Mesodermal cell (in vitro differentiated cells): Measurements from ENCODE around the gene PPIP5K2.

ENCODE experiments used
- H3K27ac ChIP-seq: 2 replicates; pipeline ENCODE4 v1.7.0; 2013; ENCODE audit warnings: mild to moderate bottlenecking, low read depth, low read length, moderate library complexity; ENCODE audit not compliant: severe bottlenecking
- H3K36me3 ChIP-seq: 2 replicates; pipeline ENCODE4 v1.7.1; 2013; ENCODE audit warnings: mild to moderate bottlenecking, low read length, moderate library complexity; ENCODE audit not compliant: control insufficient read depth, insufficient read depth
- H3K4me1 ChIP-seq: one replicate; pipeline ENCODE4 v1.7.1; 2013; ENCODE audit warnings: mild to moderate bottlenecking, low read length; ENCODE audit not compliant: insufficient read depth, control insufficient read depth, poor library complexity, severe bottlenecking
- H3K4me3 ChIP-seq: 2 replicates; pipeline ENCODE4 v1.7.0; 2013; ENCODE audit warnings: low read length, control low read depth, mild to moderate bottlenecking; ENCODE audit not compliant: insufficient read depth, poor library complexity, severe bottlenecking; ENCODE audit errors: extremely low read depth
- H3K9me3 ChIP-seq: 2 replicates; pipeline ENCODE4 v1.7.1; 2013; ENCODE audit warnings: mild to moderate bottlenecking, low read length, moderate library complexity; ENCODE audit not compliant: control insufficient read depth
- WGBS, 2 experiments: methylation state at CpG; one replicate each; pipeline ENCODE4 v1.1.5; 2013; ENCODE audit warnings: missing lambda C conversion rate in 2 of 2; ENCODE audit not compliant: insufficient coverage in 2 of 2; 5-methylcytosine and 5-hydroxymethylcytosine counted together

Gene PPIP5K2

DNA sequence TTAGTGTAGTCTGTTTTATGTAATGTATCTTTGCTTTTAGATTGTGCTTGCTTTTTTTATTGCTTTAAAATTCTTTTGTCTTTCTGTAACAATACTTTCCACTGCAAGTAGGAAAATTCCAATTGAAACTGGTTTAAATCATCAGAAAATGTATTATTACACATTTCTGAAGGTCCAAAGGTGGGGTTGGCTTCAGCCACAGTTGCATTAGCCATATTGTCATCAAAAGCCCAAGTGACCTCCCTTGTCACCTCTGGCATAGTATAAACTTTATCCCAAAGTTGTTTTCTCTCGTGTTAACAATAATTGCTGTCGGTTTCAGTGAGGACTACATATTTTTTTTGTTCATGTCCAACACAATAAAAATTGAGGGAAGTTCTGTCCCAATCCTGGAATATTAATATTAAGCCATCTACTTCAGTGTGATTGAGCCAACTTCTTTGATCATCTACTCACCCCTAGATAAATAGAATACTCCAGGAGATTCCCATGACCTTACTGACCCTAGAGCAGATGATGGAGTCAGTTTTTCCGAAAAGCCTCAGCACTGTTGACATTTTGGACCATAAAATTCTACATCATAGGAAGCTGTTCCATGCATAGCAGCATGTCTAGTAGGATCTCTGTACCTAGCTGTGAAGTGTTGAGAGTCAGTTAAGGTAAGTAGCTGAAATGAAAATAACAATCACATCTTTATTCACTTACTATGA lies 86.0 kb downstream of the PPIP5K2 start:
- WGBS, 2 experiments: 100% methylated on average over 1 of the region's 3 CpGs
- no peaks in the 10 kb centered on the region for H3K4me1 ChIP-seq

DNA sequence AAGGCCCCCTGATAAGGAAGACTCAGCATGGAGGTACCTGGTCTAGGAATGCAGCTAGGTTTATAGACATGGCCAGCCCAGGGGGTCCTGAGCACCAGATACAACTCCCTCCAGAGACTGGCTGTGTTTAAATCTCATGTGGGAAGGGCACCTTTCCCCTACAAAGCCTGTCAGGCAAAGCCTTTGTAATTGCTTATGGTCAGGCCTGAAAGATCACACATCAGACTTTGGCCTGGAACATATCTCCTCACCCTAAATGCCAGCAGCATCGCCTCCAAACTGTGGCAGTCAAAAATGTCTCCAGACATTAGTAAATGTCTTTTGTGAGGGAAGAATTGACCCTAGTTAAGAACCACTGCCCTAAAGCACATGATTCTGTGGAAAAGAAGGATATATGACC lies 86.9 kb downstream of the PPIP5K2 start:
- Histone ChIP-seq H3K27ac (no peak overlapping the region), H3K9me3 (no peaks in the 10 kb centered on the region), H3K36me3 (peaks cover 3% of the 10 kb centered on the region), H3K4me3 (no peak overlapping the region), H3K4me1 (no peaks in the 10 kb centered on the region)
- 80% methylated on average over 1 of the region's 1 CpG; no CpG with 5 or more reads in 1 of the 2 experiments for WGBS, 2 experiments

More for the DNA sequence above, 86.0 kb downstream of the PPIP5K2 start:
- H3K4me3 ChIP-seq: no peak overlapping the region
- no peaks in the 10 kb centered on the region for H3K9me3 ChIP-seq
- H3K27ac ChIP-seq: no peak overlapping the region
- peaks cover 3% of the 10 kb centered on the region for H3K36me3 ChIP-seq

DNA sequence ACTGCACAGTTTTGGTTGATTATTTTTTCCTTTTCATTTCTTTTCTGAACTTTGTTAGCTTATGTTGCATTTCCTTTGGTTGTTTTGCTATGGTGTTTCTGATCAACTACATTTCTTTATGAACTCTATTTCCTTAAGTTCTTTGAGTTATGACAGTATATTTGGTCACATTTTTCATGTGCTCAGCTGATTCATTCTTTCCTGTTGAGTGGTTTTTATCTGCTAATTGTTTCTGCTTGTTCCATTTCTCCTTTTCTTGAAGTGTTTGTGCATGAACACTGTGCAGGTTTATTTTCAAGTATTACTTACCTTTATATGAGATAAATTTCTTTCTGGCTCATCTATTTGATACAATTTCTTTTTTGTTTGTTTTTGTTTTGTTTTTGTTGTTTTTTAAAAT lies 87.6 kb downstream of the PPIP5K2 start:
- no peaks in the 10 kb centered on the region for H3K4me1 ChIP-seq
- H3K4me3 ChIP-seq: no peak overlapping the region
- peaks cover 3% of the 10 kb centered on the region for H3K36me3 ChIP-seq
- H3K9me3 ChIP-seq: no peaks in the 10 kb centered on the region
- H3K27ac ChIP-seq: no peak overlapping the region

DNA sequence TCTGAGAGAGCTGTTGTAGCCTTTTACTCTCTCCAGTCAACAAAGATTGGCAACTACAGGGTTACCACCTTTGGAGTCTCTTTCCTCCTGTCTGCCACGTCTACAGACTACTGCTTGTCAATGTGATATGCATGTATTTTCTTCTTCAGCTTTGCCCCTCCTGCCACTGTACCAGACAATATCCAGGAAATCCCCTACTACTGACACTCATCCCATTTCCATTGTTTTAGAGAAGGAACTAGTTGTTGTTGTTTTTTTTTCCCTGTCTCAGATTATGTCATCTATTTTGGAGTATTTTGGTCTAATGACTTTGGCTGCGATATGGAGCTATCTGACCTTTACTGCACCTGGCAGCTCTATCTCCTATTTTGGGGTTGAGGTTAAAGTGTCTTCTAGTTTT lies 88.4 kb downstream of the PPIP5K2 start:
- Histone ChIP-seq H3K4me1 (no peaks in the 10 kb centered on the region), H3K9me3 (no peaks in the 10 kb centered on the region), H3K27ac (no peak overlapping the region), H3K4me3 (no peak overlapping the region), H3K36me3 (peaks cover 3% of the 10 kb centered on the region)
- WGBS, 2 experiments: 71% methylated on average over 1 of the region's 2 CpGs; no CpG with 5 or more reads in 1 of the 2 experiments

DNA sequence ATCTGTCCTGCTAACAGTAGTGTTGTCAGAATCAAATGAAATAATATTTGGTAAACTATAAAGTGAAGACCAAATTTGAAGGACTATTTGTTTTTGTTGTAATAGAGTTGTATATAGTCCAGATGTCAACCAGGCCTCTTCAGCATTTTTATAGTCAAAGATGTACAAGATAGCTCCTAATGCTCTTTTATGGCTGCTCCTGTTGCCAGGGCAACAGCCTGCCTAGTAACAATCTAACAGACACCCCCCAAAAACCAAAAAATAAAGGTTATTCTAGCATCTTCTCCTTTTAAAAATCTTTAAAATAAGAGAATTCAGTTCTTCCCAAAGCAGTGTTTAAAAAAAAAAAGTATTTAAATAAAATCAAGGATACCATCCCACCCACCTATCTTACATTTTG lies 89.0 kb downstream of the PPIP5K2 start:
- H3K27ac ChIP-seq: no peak overlapping the region
- H3K4me1 ChIP-seq: no peaks in the 10 kb centered on the region
- no peaks in the 10 kb centered on the region for H3K9me3 ChIP-seq
- H3K36me3 ChIP-seq: peaks cover 3% of the 10 kb centered on the region
- no peak overlapping the region for H3K4me3 ChIP-seq

DNA sequence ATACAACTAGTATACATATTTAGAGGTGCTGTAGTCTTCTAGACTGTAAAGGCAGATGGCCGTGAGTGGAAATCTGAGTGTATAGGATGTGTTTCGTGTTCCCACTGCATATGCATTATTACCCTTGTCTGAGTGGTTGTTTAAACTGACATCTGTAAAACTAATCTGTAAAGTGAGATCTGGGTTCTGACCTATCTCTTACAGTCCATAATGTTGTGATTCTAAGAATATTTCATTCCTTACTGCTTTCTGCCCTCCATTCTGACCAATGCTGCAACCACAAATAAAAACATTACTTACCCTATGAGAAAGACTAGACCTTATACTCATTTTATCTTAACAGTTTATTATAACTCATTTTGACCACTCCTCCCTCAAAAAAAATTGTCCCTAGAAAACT lies 90.9 kb downstream of the PPIP5K2 start:
- Histone ChIP-seq H3K4me1 (peaks cover under 1% of the 10 kb centered on the region), H3K4me3 (no peak overlapping the region), H3K36me3 (peaks cover 3% of the 10 kb centered on the region), H3K9me3 (no peaks in the 10 kb centered on the region), H3K27ac (no peak overlapping the region)
- WGBS, 2 experiments: no CpG with 5 or more reads among the region's 2 CpGs

DNA sequence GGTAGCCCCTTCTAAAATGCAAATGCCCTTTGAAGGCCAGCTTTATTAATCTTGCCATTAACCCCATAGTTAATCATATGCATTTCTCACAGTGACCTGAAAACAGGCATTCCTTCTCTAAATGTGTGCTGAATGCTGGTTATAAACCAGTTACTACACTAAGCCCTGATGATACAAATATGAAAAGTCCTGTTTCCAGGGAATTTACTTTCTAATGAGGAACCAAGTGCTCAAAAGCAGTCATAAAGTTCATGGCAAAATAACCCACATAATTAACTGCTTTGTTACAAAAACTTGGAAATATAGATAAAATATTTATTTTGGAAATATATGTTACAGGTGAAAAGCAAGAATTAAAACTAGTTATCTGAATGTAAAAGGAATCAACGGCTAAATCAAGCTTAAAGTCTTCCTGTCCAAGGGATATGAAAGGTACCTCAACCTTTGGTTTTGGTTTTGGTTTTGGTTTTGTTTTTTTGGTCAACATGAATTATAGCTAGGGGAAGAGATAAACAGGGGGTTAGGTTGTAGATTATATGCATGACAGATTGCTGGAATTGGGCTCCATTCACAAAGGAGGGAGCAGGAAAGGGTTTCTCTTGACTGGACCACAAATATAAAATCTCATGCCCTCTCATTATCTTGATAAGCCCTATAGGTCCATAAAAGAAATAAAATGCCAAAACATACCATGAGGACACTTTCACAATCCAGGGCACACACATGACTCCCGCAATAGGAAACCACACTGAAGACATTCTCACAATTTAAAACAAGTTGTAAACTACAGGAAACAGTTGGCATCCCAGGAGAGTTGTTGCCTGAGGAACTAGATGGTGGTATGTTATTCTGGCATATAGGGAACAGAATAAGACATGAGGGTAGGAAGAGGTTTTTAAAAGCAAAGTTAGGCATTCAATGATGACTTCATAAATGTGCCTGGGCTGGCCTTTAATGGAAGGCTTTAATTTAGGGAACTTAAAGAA lies 91.8 kb downstream of the PPIP5K2 start:
- 100% methylated on average over 1 of the region's 2 CpGs for WGBS, 2 experiments

DNA sequence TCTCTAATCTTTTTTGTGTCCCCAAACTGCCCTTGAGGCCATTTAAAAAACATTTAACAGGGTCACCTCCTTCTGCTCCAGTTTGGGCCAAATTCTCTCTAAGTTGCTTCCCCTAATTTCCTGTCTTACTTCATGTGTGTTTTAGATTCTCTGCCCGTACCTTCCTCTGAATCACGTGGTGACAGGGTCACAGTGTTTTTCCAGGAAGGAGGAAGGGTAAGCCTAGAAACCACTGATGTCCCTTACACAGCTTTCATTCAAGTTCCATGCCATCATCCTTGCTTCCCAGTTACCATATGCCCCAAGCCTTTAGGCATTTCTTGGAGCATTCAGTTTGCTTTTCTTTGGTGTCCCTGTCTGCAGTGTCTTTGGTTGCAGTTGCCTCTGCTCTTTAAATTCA lies 96.0 kb downstream of the PPIP5K2 start:
- Histone ChIP-seq H3K4me3 (no peak overlapping the region), H3K27ac (no peak overlapping the region), H3K9me3 (no peaks in the 10 kb centered on the region), H3K4me1 (peaks cover 3% of the 10 kb centered on the region), H3K36me3 (no peaks in the 10 kb centered on the region)
- 40 to 80% methylated on average over 1 of the region's 2 CpGs for WGBS, 2 experiments

More for the DNA sequence above, 91.8 kb downstream of the PPIP5K2 start:
- Histone ChIP-seq H3K4me1 (peaks cover 3% of the 10 kb centered on the region), H3K27ac (no peak overlapping the region), H3K9me3 (no peaks in the 10 kb centered on the region), H3K4me3 (no peak overlapping the region), H3K36me3 (no peaks in the 10 kb centered on the region)

DNA sequence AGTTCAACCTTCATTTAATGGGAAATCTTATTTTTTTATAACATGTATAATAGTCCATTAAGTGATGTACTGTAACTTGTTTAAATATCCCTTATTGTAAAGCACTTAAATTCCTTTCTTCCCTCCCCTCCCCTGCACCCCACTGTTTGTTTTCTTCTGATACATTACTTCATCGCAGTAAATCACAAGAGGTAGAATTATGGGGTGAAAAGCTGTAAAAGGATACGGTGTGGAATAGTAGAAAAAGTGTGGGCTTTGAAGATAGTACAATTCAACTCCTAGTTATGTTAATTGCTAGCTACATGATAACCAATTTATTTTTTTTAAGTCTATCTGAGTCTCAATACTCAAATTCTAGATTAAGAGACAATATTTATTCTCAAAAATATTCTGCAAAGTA lies 96.6 kb downstream of the PPIP5K2 start:
- Histone ChIP-seq H3K4me1 (peaks cover 3% of the 10 kb centered on the region), H3K36me3 (no peaks in the 10 kb centered on the region), H3K27ac (no peak overlapping the region), H3K9me3 (no peaks in the 10 kb centered on the region), H3K4me3 (no peak overlapping the region)
- WGBS, 2 experiments: no CpG with 5 or more reads among the region's 2 CpGs

DNA sequence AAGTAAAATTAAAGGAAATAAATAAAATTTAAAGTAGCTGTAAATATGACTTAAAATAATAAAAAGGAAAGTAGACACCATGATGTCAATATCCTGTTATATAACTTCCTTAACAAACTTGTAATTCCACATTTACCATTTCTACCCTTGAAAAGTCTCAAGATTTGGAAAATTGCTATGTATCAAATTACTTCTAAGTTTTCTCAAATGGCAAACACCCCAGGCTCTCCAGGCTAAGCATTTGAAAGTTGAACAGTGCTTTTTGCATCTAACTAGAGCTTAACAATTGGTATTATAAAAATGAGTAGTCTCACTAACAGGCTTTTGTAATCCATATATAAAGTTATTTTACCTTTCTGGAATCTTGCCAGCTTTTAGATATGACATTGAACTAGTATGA lies 97.0 kb downstream of the PPIP5K2 start:
- H3K4me1 ChIP-seq: peaks cover 3% of the 10 kb centered on the region
- H3K36me3 ChIP-seq: no peaks in the 10 kb centered on the region
- no peaks in the 10 kb centered on the region for H3K9me3 ChIP-seq
- no peak overlapping the region for H3K27ac ChIP-seq
- H3K4me3 ChIP-seq: no peak overlapping the region

DNA sequence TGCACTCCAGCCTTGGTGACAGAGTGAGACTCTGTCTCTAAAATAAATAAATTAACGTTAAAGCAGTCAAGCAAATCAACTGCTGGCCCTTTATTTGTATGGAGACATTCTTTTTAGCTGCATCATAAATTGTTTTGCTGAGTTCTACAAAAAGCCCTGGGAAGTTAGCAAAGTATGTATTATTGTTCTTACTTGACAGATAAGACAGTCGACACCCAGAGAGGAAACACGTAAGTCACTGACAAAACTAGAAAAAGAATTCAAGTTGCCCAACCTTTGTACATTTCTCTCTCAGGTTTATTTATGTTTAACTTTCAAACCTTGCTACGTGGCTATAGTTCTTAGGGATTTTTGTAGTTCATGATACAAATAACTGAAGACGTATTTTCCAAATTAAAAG lies 98.1 kb downstream of the PPIP5K2 start:
- H3K27ac ChIP-seq: no peak overlapping the region
- H3K4me1 ChIP-seq: peaks cover 3% of the 10 kb centered on the region
- no peaks in the 10 kb centered on the region for H3K36me3 ChIP-seq
- H3K4me3 ChIP-seq: no peak overlapping the region
- no peaks in the 10 kb centered on the region for H3K9me3 ChIP-seq
- WGBS, 2 experiments: 100% methylated on average over 2 of the region's 5 CpGs; no CpG with 5 or more reads in 1 of the 2 experiments
